Stimulated activated CD4-positive, alpha-beta T cell treated with anti-CD3 and anti-CD28 coated beads, Interleukin-1b, Interleukin-23, amount 100 ng/mL, for 24 hours (primary cell): ENCODE results near the gene EEF1A2.
"Not testable (repeated sequence)": the region's sequence is repeated elsewhere in the genome, so short reads cannot be mapped to it uniquely, and the experiment has no call there.

ENCODE experiments used
- DNase-seq, 4 experiments: peaks; one replicate each; pipeline ENCODE4 v3.0.0-alpha.2; 2020; ENCODE audit warnings: low read depth in 4 of 4, low spot score in 1 of 4

The EEF1A2 gene

GRCh38 chr20:63521602-63522001 is 22.7 kb upstream of the EEF1A2 start:
- DNase-seq = no peak

- peak in 3 of 4 experiments; percentile 44 to 54 (median 48) for DNase-seq
These were observed 22.2 kb upstream of the EEF1A2 start for GRCh38 chr20:63520934-63521601.

- peak; percentile 59 to 75 (median 72) for DNase-seq
These were observed 21.6 kb upstream of the EEF1A2 start, which contains the start of gene PPDPF for GRCh38 chr20:63520504-63520933. TSS of gene PPDPF (plus strand) at chr20:63520765. CDS start at chr20:63521309, 544 bp downstream.

GRCh38 chr20:63519668-63520503 is 21.0 kb upstream of the EEF1A2 start:
- peak in 2 of 4 experiments; percentile 46 to 60 for DNase-seq

- DNase-seq = no peak
These were observed 20.2 kb upstream of the EEF1A2 start for GRCh38 chr20:63518946-63519667.

GRCh38 chr20:63518351-63518861 is 19.5 kb upstream of the EEF1A2 start:
- DNase-seq = no peak

GRCh38 chr20:63517376-63518309 is 18.8 kb upstream of the EEF1A2 start:
- no peak for DNase-seq

GRCh38 chr20:63514520-63514919 is 15.6 kb upstream of the EEF1A2 start:
- DNase-seq = not testable (repeated sequence)

- no peak for DNase-seq
These were observed 14.3 kb upstream of the EEF1A2 start for GRCh38 chr20:63513207-63513606.

- no peak for DNase-seq
These were observed 10.2 kb upstream of the EEF1A2 start for GRCh38 chr20:63509088-63509564.

GRCh38 chr20:63508072-63508768 is 9.3 kb upstream of the EEF1A2 start:
- DNase-seq = no peak

GRCh38 chr20:63507083-63507743 is 8.3 kb upstream of the EEF1A2 start:
- DNase-seq = no peak

GRCh38 chr20:63505723-63506122 is 6.8 kb upstream of the EEF1A2 start:
- no peak for DNase-seq

GRCh38 chr20:63505281-63505680 is 6.4 kb upstream of the EEF1A2 start:
- no peak for DNase-seq

- DNase-seq = no peak
These were observed 5.8 kb upstream of the EEF1A2 start for GRCh38 chr20:63504642-63505041.

GRCh38 chr20:63503524-63503923 is 4.6 kb upstream of the EEF1A2 start:
- no peak for DNase-seq

GRCh38 chr20:63502671-63503172 is 3.8 kb upstream of the EEF1A2 start:
- no peak for DNase-seq

GRCh38 chr20:63501818-63502670 is 3.2 kb upstream of the EEF1A2 start:
- no peak for DNase-seq
